Measurements from ENCODE around the gene ASB1. TPM values are rescaled to one million over a fixed set of nuclear protein-coding genes. Genes with fewer than 3 reads are reported as not detected.

Gene ASB1
- total and polyA plus RNA-seq, 10 of the 15 experiments (the other 5 are each of a cell fraction or from before 2014, with no cell fraction given): 5.2 to 31.2 (median 25.8) TPM

DNA sequence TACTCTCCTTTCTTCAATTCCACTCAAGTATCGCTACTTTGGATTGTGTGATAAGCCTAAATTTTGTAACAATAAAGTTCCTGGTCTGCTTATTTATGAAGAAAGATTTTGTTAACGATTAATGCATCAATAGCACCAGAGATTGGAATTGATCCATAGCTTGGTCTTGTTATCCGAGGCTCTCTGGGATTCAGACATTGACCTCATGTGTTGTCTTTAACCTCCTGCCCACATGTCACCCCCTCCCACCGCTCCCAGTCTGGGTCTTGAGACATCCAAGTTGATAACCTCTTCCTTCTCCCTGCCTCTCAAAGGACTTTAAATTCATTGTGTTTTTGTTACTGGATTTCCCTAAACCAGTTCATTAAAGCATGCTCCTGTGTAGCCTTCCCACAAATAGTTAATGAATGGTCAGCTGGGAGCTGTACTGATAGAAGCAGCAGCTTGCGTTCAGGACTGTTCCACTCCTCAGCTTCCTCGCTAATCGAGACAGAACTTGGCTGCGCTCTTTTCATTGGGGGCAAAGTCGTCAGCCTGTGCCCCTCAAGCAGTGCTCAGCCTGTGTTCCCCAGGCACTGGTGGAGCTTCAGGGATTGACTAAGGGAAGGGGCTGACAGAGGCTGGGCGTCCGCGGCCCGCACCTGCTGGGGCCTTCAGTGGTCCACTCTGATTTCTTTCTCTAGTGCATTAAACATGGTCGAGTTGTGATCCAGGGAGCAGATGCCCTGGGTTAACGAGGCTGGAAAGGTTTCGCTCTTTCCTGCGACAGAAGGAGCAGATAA is 18.9 kb downstream of the ASB1 start:
- Histone ChIP-seq H3K36me3 (ENCODE audit: control insufficient read depth in 2 of 2, insufficient read depth in 2 of 2, low read length in 1 of 2) (peaks cover 30 to 39% of the 10 kb centered on the region in 2 experiments), H4K20me1 (ENCODE audit: control insufficient read depth, insufficient read depth) (no peaks in the 10 kb centered on the region), H3K4me1 (ENCODE audit: control insufficient read depth, insufficient read depth, low read length) (no peaks in the 10 kb centered on the region), H3K9me3 (replicated peaks; ENCODE audit: control insufficient read depth, insufficient read depth, low read length) (no peaks in the 10 kb centered on the region), H3K4me3 (no peak overlapping the region), H2AFZ (ENCODE audit: control insufficient read depth, low read depth, low read length) (no peak overlapping the region), H3K9ac (ENCODE audit: control insufficient read depth, insufficient read depth, low read length) (no peak overlapping the region), H3K79me2 (ENCODE audit: control insufficient read depth, insufficient read depth, low read length) (no peaks in the 10 kb centered on the region; the same call in 1 of the 2 replicates), H3K27me3 (replicated peaks in 1 of 2; ENCODE audit: control insufficient read depth in 2 of 2, insufficient read depth in 2 of 2, low read length in 1 of 2) (no peaks in the 10 kb centered on the region), H3K27ac (ENCODE audit: control insufficient read depth, insufficient read depth) (no peak overlapping the region), H3K4me2 (ENCODE audit: control insufficient read depth, insufficient read depth) (no peak overlapping the region)
- ATAC-seq (no peak), FAIRE-seq (no peak), DNase-seq (ENCODE audit: low read depth, low spot score) (no peak)
- in situ Hi-C loops (cut with MboI): no loop called here
- POLR2A ChIA-PET: no interaction called here
- TF ChIP-seq RB1 (IDR thresholded peaks at IDR 0.05; ENCODE audit: borderline replicate concordance): no peak
- TF ChIP-seq, protein P1, sequence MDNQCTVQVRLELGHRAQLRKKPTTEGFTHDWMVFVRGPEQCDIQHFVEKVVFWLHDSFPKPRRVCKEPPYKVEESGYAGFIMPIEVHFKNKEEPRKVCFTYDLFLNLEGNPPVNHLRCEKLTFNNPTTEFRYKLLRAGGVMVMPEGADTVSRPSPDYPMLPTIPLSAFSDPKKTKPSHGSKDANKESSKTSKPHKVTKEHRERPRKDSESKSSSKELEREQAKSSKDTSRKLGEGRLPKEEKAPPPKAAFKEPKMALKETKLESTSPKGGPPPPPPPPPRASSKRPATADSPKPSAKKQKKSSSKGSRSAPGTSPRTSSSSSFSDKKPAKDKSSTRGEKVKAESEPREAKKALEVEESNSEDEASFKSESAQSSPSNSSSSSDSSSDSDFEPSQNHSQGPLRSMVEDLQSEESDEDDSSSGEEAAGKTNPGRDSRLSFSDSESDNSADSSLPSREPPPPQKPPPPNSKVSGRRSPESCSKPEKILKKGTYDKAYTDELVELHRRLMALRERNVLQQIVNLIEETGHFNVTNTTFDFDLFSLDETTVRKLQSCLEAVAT (IDR thresholded peaks at IDR 0.05): no peak
- TF ChIP-seq IKZF1 (conservative IDR thresholded peaks at IDR 0.05): no peak
- TF ChIP-seq BCL11A (IDR thresholded peaks at IDR 0.05; ENCODE audit: low read depth, low read length): no peak
- no peak for TF ChIP-seq TAF1 (IDR thresholded peaks at IDR 0.05; ENCODE audit: borderline replicate concordance, low read depth, low read length)
- TF ChIP-seq, protein P2, sequence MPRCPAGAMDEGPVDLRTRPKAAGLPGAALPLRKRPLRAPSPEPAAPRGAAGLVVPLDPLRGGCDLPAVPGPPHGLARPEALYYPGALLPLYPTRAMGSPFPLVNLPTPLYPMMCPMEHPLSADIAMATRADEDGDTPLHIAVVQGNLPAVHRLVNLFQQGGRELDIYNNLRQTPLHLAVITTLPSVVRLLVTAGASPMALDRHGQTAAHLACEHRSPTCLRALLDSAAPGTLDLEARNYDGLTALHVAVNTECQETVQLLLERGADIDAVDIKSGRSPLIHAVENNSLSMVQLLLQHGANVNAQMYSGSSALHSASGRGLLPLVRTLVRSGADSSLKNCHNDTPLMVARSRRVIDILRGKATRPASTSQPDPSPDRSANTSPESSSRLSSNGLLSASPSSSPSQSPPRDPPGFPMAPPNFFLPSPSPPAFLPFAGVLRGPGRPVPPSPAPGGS (IDR thresholded peaks at IDR 0.05; ENCODE audit: borderline replicate concordance, insufficient read depth, low read depth, low read length, poor library complexity, severe bottlenecking): no peak
- no peak for TF ChIP-seq TCF3 (IDR thresholded peaks at IDR 0.05; ENCODE audit: borderline replicate concordance, insufficient read depth, low read depth, low read length)
- TF ChIP-seq NBN (IDR thresholded peaks at IDR 0.05): no peak
- no peak for TF ChIP-seq STAT3 (IDR thresholded peaks at IDR 0.05; ENCODE audit: low read depth, low read length)
- no peak for TF ChIP-seq YBX1 (IDR thresholded peaks at IDR 0.05)
- TF ChIP-seq, protein P3, sequence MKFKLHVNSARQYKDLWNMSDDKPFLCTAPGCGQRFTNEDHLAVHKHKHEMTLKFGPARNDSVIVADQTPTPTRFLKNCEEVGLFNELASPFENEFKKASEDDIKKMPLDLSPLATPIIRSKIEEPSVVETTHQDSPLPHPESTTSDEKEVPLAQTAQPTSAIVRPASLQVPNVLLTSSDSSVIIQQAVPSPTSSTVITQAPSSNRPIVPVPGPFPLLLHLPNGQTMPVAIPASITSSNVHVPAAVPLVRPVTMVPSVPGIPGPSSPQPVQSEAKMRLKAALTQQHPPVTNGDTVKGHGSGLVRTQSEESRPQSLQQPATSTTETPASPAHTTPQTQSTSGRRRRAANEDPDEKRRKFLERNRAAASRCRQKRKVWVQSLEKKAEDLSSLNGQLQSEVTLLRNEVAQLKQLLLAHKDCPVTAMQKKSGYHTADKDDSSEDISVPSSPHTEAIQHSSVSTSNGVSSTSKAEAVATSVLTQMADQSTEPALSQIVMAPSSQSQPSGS (IDR thresholded peaks at IDR 0.05; ENCODE audit: low read length): no peak
- no peak for TF ChIP-seq NFYB (IDR thresholded peaks at IDR 0.05; ENCODE audit: insufficient read depth, low read depth, low read length)
- no peak for TF ChIP-seq MTA3 (IDR thresholded peaks at IDR 0.05; ENCODE audit: borderline replicate concordance, low read length)
- RAD21 ChIA-PET (ENCODE audit: unreplicated experiment): no interaction called here
- no TSS peak for BruUV-seq (replicated peaks)
- 96% methylated on average over 17 of the region's 17 CpGs for WGBS (ENCODE audit: insufficient coverage, insufficient replicate concordance, low lambda C conversion rate, missing lambda C conversion rate)
- CTCF ChIA-PET: interaction anchor here (0.6 kb wide), 1 partner anchor 84 kb away, joined by 3 read pairs; no protein-coding TSS in a partner anchor
- SMC1A ChIA-PET (ENCODE audit: uncharacterized antibody, unreplicated experiment): no interaction called here
- intact Hi-C loops (cut with micrococcal nuclease; ENCODE audit: unreplicated experiment): no loop called here

Measured in GM12878 (cell line).